Muscle of back (tissue), 11 donors: ENCODE results near the gene FOXD2. TPM values are rescaled to one million over a fixed set of nuclear protein-coding genes. Genes with fewer than 3 reads are reported as not detected.
A peak's percentile ranks its signal among the peaks of the same experiment; 100 is the strongest.

Source experiments
- DNase-seq, 3 donors: peaks; one replicate each; pipeline versions ENCODE4 v3.0.0 to v3.0.0-alpha.2; 2013
- polyA plus RNA-seq, 10 donors: library from polyadenylated mRNA; unstranded; fragments of 120-200 nt; gene quantifications; one replicate each; pipeline ENCODE4 v1.2.1, GENCODE V29; 2013; ENCODE audit not compliant: insufficient read length in 10 of 10

The FOXD2 gene
- polyA plus RNA-seq, 10 donors = 0.12 to 0.33 (median 0.26) TPM

DNA sequence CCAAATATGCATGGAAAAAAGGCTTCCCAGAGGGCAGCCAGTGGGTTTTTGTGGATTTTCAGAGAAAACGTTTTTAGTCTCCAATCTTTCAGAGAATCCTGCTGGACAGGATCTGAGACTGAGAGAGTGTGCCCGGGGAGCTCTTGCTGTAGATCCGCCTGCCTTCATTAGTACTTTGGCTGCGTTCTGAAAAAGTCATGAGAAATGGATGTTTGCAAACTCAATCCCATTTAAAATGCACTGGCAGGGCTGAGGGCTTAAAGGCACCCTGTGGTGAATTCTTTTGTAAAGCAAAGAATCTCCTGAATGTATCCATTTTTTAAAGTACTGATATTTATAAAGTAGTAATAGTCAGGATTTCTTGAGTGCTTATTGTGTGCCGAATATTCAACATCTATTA is 22.2 kb downstream of the FOXD2 start:
- no peak for DNase-seq

DNA sequence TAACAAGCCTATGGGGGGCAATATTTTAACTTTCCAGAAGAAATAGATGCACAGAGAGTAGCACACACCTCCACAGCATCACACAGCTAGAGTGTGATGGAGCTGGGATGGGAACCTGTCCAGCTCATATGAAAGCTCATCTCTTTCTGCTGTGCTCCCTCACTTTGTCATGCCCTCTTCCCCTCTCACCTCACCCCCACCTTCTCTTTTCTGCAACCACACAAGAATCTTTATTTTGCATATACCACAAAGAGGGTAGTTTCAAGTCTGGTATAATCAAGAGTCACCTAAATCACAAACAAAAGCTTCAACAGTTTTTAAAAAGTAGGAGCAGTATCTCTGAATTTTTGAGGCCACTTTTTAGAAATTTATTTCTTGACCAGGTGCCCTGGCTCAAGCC is 22.6 kb downstream of the FOXD2 start:
- DNase-seq = no peak

DNA sequence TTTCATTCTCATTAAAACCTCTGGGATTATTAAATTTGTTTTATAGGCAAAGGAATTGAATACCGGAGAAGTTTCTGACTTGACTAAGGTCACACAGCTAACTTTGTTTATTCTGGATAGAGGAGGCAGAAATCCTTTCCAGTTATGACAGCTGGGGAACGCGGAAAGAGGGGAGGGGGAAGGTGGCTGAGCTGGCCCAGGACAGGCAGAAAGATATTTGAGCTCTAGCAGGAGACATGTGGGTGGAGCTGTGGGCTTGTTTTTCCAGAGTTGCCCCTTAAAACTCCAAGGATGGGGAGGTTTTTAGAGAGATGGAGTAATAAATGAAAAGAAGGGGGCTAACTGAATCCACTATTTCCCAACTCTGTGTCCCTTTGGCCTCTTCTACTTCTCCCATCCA is 27.8 kb downstream of the FOXD2 start:
- no peak for DNase-seq

DNA sequence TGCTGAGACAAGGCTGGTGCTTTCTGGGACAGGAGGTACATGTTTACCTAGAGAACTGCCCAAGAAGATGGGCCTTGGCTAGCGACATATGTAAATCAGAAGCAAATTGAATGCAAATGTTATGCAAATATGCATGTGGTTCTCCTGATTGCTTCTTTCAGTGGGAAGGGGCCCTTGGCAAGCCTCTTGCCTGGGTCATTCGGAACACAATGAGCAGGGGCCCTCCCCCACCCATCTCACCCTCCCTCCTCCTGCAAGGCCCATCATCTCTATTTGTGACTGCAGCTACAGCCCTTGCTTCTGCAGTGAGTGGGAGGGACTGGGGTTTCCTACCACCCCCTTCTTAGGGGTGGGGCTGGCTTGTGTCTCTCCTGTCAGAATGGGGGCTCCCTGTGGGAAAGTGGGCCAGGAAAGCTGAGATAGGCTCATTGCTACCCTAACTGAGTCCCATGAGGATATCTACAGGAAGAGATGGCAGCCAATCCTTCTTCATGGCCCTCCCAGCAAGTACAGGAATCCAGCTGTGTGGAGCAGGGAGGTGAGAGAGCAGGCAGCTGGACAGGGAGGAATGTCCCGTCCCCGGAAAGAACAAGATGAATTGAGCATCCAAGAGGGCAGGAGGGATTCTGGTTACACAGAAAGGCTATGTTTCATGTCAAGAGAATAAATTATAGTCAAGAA is 31.0 kb downstream of the FOXD2 start:
- peak in 1 of 3 donors; percentile 52 for DNase-seq

DNA sequence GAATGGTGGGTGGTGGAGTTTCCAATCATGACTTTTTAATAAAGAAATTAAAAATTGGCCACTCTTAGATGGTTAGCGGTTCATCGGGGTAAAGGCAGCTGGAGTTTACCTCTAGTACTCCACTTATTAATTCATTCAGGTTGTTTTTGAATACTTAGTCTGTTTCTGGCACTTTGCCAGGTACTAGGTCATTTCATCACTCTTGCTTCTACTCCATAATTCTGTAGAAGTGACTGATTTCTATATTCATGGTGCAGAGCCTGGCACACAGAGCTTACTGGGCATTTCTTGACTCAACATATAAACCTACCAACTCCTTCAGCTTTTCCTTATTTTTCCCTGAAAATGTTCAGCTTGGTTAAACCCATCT is 31.5 kb downstream of the FOXD2 start:
- no peak for DNase-seq

DNA sequence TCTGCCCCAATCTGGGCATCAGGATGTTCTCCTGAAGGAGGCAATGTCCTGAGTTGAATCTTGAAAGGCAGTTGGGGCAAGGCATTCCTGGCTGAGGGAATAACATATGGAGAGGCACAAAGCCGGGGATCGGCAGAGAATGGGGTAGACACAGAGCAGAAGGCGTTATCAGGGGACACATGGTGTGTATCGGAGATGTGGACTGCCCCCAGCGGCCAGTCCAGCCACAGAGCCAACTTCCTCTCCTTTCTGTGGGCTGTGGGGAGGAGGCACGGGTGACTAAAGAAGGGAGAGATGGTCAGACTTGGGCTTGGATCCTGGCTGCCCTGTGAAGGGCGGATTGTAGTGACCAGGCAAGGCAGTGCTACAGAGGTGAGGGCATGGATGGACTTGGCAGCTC is 32.1 kb downstream of the FOXD2 start:
- no peak for DNase-seq

DNA sequence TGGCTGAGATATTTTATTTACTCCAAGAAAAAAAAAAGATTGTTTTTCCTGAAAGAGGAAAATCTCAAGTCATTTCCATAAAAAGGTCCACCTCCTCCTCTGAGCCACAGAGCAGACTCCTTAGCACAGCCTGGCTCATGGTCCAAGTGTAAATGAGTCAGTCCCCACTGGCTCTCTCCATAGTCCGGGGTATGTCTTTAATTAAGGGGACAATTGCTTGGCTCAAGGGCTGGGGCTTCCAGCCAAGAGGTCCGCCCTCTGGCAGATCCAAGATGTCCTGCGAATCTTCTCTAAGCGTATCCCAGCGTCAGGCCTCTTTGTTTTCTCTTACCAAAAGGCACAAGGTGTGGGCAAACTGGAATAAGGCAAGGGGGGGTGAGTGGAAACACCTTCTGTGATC is 33.3 kb downstream of the FOXD2 start:
- peak; percentile 21 to 81 (median 71) for DNase-seq

DNA sequence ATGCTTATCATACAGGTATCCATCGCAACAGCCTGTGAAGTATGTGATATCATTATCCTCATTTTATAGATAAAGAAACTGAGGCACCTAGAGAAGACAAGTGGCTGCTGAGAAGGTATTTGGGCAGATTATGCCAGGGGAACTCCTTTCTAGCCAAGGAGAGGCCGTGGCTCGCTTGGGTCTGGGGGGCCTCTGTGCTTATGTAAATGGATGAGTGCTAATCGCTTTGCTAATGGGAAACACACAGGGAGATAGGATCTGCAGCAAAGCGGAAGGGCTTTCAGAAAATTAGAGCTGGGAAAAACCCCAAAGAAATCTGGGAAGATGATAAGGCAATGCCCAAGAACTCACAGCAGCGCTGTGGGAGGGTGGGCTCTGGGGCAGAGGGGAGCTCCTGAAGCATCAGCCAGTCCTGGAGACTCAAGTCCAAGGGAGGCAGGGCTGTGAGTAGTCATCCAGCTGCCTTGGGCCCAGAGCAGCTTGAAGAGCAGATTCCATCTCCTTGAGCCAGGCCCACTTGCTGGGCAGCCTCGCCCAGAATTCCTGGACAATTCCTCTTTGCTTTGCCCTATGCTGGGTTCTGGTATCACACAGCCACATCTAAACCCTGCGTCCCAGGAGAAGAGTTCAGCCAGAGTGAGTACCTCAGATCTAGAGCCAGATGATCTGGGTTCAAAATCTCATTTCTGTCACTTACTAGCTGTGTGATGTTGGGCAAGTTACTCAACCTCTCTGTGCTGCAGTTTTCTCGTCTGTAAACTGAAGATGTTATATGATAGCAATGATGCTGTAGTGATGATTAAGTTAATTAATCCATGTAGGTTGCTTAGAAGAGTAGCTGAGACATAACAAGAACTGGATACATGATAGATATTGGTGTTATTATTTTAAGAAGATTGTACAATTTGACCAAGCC is 36.7 kb downstream of the FOXD2 start:
- DNase-seq = no peak

DNA sequence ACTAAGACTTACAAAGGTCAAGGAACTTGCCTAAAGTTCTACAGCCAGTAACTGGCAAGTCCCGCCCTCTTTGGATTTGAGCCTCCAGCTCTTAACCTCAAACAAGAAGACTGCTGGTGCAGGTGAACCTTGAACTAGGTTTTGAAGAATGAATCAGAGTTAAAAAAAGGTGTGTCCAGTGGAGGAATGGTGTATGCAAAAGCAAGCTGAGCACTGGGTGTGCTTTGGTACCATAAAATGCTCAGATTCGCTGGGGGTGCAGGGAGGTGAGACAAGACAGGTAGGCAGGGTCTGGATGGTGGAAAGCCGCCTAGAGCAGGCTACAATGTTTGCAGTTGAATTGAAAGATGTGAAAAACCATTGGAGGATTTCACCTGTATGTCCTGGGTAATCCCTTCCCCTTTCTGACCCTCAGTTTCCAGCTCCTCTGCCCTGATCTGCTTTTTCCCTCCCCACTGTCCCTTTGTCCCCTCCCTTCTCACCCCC is 39.8 kb downstream of the FOXD2 start:
- DNase-seq = no peak

DNA sequence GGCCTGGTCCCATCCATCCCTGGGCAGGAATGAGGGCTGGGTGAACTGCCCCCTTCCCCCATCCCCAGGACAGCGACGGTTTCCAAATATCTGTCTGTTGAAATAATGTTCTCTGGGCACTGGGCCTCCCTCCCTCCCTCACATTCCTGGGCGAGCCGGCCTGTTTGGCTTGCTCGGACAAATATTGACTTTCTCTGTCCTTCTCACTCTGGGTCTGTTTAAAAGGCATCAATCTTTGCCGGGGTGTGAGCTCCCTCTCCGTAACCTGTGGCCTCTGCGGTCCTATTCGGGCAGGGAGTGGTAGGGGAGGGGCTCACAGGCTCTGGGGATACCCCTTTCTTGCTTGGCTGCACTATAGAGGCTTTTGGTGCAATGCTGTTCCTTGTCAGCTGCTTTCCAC is 40.2 kb downstream of the FOXD2 start:
- DNase-seq = peak in 1 of 3 donors; percentile 37

DNA sequence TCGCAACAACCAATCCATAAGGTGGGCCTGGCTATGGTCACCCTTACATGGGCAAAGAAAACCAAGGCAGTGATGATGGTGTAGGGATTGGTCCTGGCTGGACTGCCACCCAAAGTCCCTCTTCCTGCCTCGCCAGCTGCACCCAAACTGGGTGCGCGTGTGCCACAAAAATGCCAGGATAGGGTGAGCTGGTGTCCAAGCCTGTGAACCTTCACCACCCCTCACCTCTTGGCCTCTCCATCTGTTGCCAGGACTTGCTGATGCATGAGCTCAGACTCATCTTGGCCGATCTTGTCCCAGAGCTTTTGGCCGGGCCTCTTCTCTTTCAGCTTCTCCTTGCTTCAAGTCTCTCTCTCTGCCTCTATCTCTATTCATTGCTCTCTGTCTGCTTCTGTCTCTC is 41.8 kb downstream of the FOXD2 start:
- DNase-seq = no peak

DNA sequence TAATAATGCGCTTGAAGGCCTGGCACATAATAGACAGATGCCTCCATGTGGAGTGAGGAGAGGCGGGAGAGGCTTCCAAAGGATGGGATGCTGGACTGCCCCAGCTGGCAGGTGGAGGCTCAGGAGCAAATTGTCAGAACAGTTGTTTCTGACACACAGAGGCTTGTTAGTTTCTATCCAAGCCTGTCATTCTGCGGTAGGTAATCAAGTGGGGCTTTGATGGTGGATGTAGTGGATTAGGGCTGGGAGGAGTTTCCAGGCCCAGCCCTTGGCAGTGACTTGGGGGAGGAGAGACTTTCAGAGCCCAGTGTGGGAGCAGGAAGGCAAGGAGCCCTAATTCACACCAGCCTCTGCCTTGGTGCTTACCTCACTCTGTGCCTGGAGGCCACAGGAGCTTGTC is 44.1 kb downstream of the FOXD2 start:
- no peak for DNase-seq

DNA sequence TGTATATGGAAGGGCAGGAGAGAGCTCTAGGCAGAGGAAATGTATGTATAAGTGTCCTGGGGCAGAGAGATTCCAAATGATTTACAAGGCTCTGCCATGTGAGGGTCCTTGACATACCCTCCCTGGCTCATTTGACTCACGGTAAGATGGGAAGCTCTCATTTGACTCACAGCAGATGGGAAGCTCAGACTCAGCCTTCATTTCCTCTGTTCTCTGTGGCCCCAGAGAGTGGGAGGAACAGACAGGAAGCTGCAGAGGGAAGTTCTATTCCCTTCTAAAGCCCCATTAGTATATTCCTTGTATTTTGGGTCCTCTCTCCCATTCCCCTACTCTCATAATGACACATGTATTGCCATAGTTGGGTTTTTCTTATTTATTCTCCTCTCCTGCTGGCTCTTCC is 44.9 kb downstream of the FOXD2 start:
- DNase-seq = no peak

DNA sequence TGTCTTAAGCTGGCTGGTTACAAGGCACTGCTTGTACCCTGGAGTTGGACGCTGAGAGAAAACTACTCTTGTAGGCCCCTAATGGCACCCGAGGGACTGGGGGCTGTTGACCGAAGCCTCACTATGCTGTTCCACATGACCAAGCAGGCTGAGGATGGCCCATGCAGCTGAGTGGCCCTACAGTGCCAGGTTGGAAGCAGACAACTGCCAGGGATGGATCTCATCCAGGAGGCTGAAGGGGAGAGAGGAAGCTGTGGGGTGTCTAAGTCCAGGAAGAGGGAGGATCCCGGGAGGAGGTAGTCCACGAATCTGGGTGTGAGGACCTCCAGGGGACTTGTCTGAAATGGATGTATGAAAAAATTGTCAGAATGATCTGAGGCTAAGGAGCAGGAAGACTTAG is 45.8 kb downstream of the FOXD2 start:
- DNase-seq = no peak

DNA sequence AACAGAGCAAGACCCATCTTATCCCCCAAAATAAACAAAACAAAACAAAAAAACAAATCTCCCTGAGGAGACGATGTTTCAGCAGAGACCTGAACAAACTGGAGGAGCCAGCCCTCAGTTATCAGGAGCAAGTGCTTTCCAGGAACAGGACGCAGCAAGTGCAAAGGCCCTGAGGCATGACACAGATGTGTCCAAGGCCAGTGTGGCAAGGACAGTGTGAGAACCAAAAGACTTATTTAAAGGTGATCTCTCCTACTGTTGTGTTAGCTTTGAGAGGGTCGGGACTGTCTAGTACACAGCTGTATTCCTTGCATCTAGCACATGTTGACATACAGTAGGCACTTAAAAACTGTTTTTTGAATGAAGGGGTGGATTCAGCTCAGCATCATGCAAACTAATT is 48.0 kb downstream of the FOXD2 start:
- DNase-seq = no peak

DNA sequence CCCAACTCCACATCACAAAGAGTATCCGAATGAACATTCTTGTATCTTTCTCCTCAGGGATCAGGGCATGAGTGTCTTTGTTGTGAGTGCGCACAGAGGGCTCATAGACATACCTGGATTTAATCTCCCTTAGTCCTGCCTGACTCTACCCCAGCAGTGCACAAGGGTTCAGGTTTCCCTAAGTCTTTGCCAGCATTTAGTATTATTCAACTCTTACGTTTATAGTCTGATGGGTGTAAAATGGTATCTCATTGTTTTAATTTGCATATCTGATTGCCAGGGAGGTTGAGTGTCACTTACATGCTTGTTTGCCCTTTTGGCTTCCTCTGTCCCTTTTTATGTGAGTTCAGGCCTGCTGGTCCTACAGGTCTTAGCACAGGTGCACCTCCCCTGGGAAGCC is 49.5 kb downstream of the FOXD2 start:
- no peak for DNase-seq

DNA sequence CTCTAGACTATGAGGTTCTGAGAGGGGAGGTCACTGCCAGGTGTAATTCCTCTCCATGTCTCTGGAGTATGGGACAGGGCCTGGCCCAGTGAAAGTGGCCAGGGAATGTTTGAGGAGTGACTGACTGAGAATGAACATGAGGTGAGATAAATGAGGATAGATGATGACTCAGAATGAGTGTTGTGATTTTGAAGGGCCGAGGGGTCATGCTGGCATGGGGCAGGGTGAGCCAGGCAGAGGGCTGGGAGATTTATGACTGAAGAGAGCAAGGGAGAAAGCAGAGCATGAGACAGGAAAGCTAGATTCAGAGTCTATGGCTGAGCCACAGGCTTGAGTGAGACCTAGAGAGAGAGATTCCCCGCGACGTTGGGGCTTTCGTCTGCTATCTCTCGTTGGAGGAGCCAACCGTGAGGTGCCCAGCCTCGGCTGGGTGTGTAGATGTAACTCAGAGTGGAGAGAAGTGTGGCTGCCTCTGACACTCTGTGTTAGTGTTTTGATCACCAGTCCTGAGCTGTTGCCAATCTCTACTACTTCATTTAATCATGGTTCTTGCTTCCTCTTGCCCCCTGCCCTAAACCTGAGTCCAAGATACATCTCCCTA is 50.1 kb downstream of the FOXD2 start:
- DNase-seq = no peak

Other genes with a start within 250 kb of the FOXD2 start
- gene PDZK1IP1, start 248.0 kb upstream of the FOXD2 start, polyA plus RNA-seq = under 1 TPM in 5 of 10 donors, not detected in 5; 0.18 to 0.42 (median 0.31) TPM
- 1 to 10 TPM; 2.6 to 5.0 (median 3.7) TPM for gene TAL1, start 205.8 kb upstream of the FOXD2 start, polyA plus RNA-seq
- 1 to 10 TPM; 3.1 to 6.3 (median 4.1) TPM for gene STIL, start 123.9 kb upstream of the FOXD2 start, polyA plus RNA-seq
- gene CMPK1, start 104.3 kb upstream of the FOXD2 start, polyA plus RNA-seq = 10 to 100 TPM; 58.8 to 77.3 (median 70.8) TPM
- gene FOXE3, start 21.8 kb upstream of the FOXD2 start, polyA plus RNA-seq = under 1 TPM in 4 of 10 donors, not detected in 6; 0.05 to 0.21 (median 0.10) TPM